Measurements from ENCODE around the gene HOXC10. TPM values are rescaled to one million over a fixed set of nuclear protein-coding genes. Genes with fewer than 3 reads are reported as not detected.

Gene HOXC10
- polyA plus RNA-seq, 1 donor (not counting 4 experiments of a cell fraction or from before 2014, with no cell fraction given): 14.1 TPM

GRCh38 chr12:53952335-53952694, 32.6 kb upstream of the HOXC10 start:
- Histone ChIP-seq H4K20me1 (ENCODE audit: control insufficient read depth, extremely low read depth, insufficient read depth, low read length) (no peaks in the 10 kb centered on the region), H3K9ac (ENCODE audit: control insufficient read depth, extremely low read depth, insufficient read depth, low read length) (no peak overlapping the region), H3K4me2 (ENCODE audit: control insufficient read depth, extremely low read depth, insufficient read depth, low read depth, low read length) (no peak overlapping the region), H3K9me3 (ENCODE audit: control insufficient read depth, low read depth, low read length) (no peaks in the 10 kb centered on the region), H3K9me1 (ENCODE audit: control insufficient read depth, extremely low read depth, insufficient read depth, low read length) (no peaks in the 10 kb centered on the region), H2AFZ (ENCODE audit: control insufficient read depth, low read length) (no peak overlapping the region), H3K79me2 (ENCODE audit: control insufficient read depth, insufficient read depth, low read length) (no peaks in the 10 kb centered on the region), H3K4me1 (ENCODE audit: control insufficient read depth, extremely low read depth, insufficient read depth, low read length) (peaks cover 43% of the 10 kb centered on the region), H3K36me3 (ENCODE audit: control insufficient read depth in 2 of 2, extremely low read depth in 1 of 2, insufficient read depth in 2 of 2, low read length in 2 of 2) (no peaks in the 10 kb centered on the region), H3K4me3 (ENCODE audit: control insufficient read depth in 2 of 3, extremely low read depth in 1 of 3, insufficient read depth in 2 of 3, low read depth in 1 of 3, low read length in 3 of 3) (no peak overlapping the region), H3K27me3 (ENCODE audit: control insufficient read depth, extremely low read depth, insufficient read depth, low read length) (peaks cover 76% of the 10 kb centered on the region), H3K27ac (ENCODE audit: control insufficient read depth, insufficient read depth, low read length) (no peak overlapping the region)
- dilution Hi-C loops (cut with MboI; ENCODE audit: extremely low pct_ligation_motif_present, low sequenced_read_pairs): no loop called here
- FAIRE-seq (no peak), DNase-seq (ENCODE audit: low read depth, low spot score) (no peak)
- TF ChIP-seq, protein P1, sequence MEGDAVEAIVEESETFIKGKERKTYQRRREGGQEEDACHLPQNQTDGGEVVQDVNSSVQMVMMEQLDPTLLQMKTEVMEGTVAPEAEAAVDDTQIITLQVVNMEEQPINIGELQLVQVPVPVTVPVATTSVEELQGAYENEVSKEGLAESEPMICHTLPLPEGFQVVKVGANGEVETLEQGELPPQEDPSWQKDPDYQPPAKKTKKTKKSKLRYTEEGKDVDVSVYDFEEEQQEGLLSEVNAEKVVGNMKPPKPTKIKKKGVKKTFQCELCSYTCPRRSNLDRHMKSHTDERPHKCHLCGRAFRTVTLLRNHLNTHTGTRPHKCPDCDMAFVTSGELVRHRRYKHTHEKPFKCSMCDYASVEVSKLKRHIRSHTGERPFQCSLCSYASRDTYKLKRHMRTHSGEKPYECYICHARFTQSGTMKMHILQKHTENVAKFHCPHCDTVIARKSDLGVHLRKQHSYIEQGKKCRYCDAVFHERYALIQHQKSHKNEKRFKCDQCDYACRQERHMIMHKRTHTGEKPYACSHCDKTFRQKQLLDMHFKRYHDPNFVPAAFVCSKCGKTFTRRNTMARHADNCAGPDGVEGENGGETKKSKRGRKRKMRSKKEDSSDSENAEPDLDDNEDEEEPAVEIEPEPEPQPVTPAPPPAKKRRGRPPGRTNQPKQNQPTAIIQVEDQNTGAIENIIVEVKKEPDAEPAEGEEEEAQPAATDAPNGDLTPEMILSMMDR (optimal IDR thresholded peaks at IDR 0.05 in 1 of 3, IDR thresholded peaks at IDR 0.05 in 1 of 3, conservative IDR thresholded peaks at IDR 0.05 in 1 of 3; ENCODE audit: extremely low read depth in 1 of 3, insufficient read depth in 2 of 3, low read length in 3 of 3): no peak
- TF ChIP-seq EZH2 (IDR thresholded peaks at IDR 0.05; ENCODE audit: low read length): no peak

- FAIRE-seq (no peak), DNase-seq (ENCODE audit: low read depth, low spot score) (no peak)
- H3K79me2 ChIP-seq (ENCODE audit: control insufficient read depth, insufficient read depth, low read length): no peaks in the 10 kb centered on the region
- H3K36me3 ChIP-seq (ENCODE audit: control insufficient read depth in 2 of 2, extremely low read depth in 1 of 2, insufficient read depth in 2 of 2, low read length in 2 of 2): no peaks in the 10 kb centered on the region
- H3K9ac ChIP-seq (ENCODE audit: control insufficient read depth, extremely low read depth, insufficient read depth, low read length): no peak overlapping the region
- peak overlapping the region in 1 of 3 experiments; percentile 43 for H3K4me3 ChIP-seq (ENCODE audit: control insufficient read depth in 2 of 3, extremely low read depth in 1 of 3, insufficient read depth in 2 of 3, low read depth in 1 of 3, low read length in 3 of 3)
- peaks cover 43% of the 10 kb centered on the region for H3K4me1 ChIP-seq (ENCODE audit: control insufficient read depth, extremely low read depth, insufficient read depth, low read length)
- no peak overlapping the region for H3K27ac ChIP-seq (ENCODE audit: control insufficient read depth, insufficient read depth, low read length)
- TF ChIP-seq EZH2 (IDR thresholded peaks at IDR 0.05; ENCODE audit: low read length): no peak
- TF ChIP-seq, protein P1 (optimal IDR thresholded peaks at IDR 0.05 in 1 of 3, IDR thresholded peaks at IDR 0.05 in 1 of 3, conservative IDR thresholded peaks at IDR 0.05 in 1 of 3; ENCODE audit: extremely low read depth in 1 of 3, insufficient read depth in 2 of 3, low read length in 3 of 3): no peak
- H3K27me3 ChIP-seq (ENCODE audit: control insufficient read depth, extremely low read depth, insufficient read depth, low read length): peaks cover 83% of the 10 kb centered on the region
- no peaks in the 10 kb centered on the region for H3K9me1 ChIP-seq (ENCODE audit: control insufficient read depth, extremely low read depth, insufficient read depth, low read length)
- no peaks in the 10 kb centered on the region for H4K20me1 ChIP-seq (ENCODE audit: control insufficient read depth, extremely low read depth, insufficient read depth, low read length)
- peak overlapping the region; percentile 70 for H3K4me2 ChIP-seq (ENCODE audit: control insufficient read depth, extremely low read depth, insufficient read depth, low read depth, low read length)
- H2AFZ ChIP-seq (ENCODE audit: control insufficient read depth, low read length): no peak overlapping the region
- dilution Hi-C loops (cut with MboI; ENCODE audit: extremely low pct_ligation_motif_present, low sequenced_read_pairs): no loop called here
- no peaks in the 10 kb centered on the region for H3K9me3 ChIP-seq (ENCODE audit: control insufficient read depth, low read depth, low read length)
These were observed 31.8 kb upstream of the HOXC10 start for GRCh38 chr12:53952871-53953734.

Measured in keratinocyte (primary cell).